ACHN (cell line): Measurements from ENCODE around the gene PDE9A.
"Not testable (repeated sequence)": the region's sequence is repeated elsewhere in the genome, so short reads cannot be mapped to it uniquely, and the experiment has no call there.

Experiments
- DNase-seq: peaks from one replicate; pipeline ENCODE4 v3.0.0-alpha.2; 2015
- in situ Hi-C: cut with HindIII; loops from 2 replicates; pipeline ENCODE4 v1.10.0; 2017; ENCODE audit warnings: low sequenced_read_pairs, low pct_ligation_motif_present, low pct_unique_long_range_greater_than_20kb

Gene PDE9A

DNA sequence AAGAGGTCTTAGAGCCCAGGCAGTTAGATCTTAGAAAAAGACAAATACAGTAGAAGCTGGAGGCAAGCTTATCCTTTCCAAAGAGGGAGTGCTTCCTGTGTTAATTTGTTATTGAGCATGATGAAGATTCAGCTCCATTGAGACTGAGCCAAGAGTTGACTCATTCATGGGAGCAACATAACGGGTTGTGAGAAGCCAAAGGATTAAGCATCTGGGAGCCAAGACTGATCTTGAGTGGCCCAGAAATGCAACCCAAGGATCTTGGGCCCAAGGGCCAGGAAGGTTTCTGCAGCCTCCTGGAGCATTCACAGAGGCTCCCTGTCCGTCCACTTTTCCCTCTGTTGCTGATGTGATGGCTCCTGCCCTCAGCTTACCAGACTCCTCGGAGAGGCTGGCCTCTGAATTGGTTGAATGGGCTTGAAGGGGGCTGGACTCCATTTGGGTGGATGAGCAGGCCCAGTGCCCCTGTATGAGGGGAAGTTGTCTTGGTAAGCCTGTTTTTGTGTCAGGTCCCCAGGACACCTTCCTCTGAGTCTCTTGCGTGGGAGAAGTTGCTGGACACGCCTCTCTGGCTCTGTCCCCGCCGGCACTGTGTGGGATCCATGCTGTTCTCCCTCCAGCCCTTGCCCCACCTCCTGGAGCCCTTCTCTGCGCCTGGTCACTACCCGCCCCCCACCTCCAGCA is 42.4 kb downstream of the PDE9A start:
- DNase-seq = no peak
- in situ Hi-C loops = no loop called here

DNA sequence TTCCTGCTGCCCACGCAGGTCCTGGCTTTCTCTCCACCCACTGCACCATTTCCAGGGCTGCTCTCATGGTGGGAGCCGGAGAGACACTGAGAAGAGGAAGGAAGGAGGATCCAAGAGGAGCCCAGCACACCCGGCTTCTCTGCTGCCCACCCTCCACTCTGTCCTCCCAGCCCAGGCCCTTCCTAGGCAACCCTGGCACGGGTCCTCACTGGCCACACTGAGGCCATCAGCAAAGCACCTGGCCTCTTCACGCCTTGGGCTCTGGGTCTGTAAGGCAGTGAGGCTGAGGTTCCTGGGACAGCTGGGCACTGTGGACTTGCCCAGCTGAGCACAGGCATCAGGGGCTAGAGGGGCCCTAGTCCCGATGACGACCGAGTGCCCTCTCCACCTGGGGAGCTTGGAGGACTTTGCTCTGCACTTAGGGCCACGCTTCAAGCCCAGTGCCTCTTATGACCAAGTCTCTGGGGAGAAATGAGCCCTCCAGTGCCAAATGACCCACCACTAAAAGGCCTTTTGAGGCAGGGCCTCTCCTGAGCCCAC is 43.1 kb downstream of the PDE9A start:
- in situ Hi-C loops = no loop called here
- no peak for DNase-seq

DNA sequence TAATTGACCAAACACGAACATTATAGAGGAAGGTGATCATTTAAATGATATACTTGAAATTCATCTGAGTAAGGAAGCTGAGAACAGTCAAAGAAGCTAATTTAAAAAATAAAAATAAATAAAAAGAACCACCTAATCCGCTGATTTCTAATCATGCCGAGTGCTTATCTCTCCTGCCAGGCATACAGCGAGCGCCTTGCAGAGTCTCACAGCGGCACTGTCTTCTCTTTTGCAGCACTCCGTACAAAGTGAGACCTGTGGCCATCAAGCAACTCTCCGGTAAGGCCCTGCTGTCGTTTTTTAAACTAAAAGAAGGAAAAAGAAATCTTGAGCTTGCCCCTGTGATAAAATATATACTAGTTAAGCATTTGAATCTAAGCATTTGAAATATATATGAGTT is 45.3 kb downstream of the PDE9A start:
- in situ Hi-C loops = no loop called here
- no peak for DNase-seq

DNA sequence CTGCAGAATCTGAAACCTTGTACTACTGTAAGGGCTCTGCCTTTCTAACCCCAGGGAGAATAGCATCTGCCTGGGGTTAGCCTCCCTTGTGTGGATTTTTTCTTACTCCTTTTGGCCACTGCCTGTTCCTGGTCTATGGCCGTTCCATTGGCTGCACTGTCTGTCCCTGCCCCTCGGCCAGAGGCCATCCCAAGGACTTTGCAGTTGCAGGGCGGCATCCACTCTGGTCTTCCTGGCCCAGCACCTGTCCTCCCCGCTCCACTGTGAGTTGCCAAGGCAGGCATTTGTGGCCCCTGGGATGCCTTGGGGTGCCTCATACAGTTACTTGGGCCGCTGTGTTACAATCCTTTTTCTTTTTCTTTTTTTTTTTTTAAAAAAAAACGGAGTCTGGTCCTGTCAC is 45.8 kb downstream of the PDE9A start:
- DNase-seq = no peak
- in situ Hi-C loops = no loop called here

DNA sequence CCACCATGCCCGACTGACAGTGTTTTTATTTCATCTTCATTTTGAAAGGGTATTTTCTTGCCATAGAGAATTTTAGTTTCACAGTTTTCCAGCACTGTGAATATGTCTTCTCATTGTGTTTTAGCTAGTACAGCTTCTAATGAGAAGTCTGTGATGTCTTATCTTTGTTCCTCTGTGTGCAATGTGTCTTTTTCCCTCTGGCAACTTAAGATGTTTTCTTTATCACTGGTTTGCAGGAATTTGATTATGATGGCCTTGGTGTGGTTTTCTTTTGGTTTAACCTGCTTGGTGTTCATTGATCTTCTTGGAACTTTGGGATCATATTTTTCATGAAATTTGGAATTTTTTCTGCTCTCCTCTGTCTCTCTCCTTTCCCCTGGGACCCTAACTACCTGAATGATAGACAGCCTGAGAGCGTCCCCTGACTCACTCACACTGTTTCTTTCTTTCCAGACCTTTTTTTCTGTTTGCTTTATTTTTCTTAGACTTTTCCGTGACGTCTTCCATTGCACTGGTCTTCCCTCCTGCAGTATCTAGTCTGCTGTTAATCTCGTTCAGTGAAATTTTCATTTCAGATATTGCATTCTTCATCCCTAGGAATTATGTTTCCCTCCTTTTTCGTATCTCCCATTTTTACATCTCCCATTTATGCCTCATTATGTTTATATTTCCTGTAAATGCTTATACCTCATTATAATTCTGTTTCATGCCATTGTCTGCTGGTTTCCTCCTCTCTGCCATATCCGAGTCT is 48.5 kb downstream of the PDE9A start:
- in situ Hi-C loops = no loop called here
- DNase-seq = no peak

DNA sequence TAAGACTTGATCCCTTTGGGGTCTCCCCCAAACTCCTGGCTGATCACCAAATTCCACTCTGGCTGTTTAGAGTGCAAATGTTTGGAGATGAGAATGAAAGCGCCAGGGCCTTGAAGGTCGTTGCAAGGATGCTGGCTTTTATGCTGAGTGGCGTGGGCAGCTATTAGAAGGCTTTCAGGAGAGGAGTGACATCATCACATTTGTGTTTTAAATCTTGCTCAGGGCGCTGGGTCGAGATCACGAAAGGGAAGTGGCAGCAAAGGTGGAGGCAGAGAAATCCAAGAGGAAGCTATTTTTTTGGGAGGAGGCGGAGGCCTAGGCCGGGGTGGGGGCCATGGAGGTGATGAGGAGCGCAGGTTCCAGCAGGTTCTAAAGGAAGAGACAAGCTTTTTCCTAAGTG is 49.3 kb downstream of the PDE9A start:
- in situ Hi-C loops = no loop called here
- no peak for DNase-seq

DNA sequence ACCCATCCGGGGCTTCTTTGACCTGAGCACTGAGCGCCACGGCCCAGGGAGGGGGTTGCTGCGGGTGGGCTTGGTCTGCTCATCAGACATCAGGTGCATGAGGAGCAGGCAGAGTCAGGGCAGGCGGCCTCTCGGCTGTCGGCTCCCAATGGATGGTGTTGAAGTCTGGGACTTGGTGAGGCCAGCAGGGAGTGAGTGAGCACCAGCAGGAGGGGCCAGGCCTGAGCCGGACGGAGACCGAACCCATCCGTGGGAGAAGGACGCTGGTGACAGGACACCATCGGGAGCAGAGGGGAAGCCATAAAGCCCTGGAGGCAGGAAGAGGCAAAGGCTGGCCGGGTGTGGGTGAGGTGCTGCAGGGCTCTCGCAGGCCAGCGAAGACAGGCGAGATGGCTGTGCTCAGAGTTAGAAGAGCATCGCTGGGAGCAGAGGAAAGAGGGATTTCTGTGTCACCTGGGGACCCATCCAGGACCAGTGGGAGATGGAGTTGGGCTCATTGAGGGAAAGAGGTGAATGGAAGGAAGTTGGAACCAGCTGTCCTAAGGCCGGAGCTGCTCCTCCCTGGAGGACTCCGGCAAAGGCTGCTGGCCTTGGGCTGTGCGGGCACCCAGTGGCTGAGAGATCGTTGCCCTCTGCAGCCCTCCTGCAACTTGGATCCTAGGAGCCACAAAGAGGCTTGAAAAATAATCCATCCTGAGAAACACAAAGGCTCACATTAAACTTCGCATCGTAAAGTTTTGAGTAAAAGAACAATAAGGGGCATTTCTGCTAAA is 49.9 kb downstream of the PDE9A start:
- in situ Hi-C loops = no loop called here

DNA sequence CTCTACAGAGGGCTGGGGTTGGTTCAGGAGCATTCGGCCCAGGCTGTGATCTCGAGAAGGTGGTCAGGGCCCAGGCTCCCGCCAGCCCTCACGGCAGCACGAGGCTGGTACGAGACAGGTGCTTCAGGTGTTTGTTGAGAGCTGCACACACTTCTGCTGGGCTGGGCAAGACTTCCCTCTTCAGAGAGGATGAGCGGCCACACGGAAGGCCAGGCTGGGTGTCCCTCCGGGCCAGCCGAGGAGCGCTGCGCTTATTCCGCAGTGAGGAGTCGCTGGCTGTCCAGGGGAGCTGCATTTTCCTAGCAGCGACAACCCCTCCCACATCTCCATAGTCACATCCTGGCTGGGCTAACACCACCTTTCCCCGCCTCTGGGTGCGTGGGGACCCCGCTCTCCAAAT is 50.5 kb downstream of the PDE9A start:
- in situ Hi-C loops = no loop called here
- DNase-seq = no peak

More for the DNA sequence above, 49.9 kb downstream of the PDE9A start:
- no peak for DNase-seq

DNA sequence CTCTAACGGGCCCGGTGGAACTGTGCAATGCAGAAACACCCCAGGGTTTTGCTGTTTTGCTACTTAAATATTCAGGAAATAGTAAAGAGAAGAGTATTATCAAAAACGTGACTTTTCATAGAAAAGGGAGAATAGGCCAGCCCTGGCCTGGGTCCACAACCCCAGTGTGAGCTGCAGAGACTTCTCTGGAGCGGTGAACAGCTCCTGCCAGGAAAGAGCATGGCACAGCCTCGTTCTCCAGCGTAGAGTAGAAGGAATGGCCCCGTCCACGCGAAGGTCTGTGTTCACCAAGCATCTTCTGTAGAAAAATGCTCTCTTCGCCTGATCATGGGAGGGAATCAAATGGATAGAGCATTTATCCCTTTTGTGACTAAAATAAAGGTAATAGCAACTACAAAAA is 51.4 kb downstream of the PDE9A start:
- in situ Hi-C loops = no loop called here
- no peak for DNase-seq

DNA sequence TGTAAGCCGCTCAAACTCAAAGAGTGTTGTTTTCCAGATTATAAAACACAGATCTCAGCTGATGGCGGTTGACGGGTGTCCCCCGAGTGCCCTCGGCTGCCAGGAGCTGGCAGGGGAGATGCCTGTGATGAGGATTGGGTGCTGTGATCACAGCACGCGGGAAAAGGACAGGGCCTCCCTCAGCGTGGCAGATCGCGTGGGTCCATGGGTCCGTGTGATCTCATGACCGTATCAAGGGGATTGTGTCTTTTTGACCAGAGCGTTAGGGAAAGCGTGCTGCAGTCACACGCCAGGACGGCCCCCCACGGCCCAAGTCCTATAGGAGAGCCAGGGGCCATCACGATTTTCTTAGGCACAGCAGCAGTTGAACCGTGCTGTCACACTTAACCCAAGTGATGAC is 51.9 kb downstream of the PDE9A start:
- in situ Hi-C loops = no loop called here
- DNase-seq = no peak

DNA sequence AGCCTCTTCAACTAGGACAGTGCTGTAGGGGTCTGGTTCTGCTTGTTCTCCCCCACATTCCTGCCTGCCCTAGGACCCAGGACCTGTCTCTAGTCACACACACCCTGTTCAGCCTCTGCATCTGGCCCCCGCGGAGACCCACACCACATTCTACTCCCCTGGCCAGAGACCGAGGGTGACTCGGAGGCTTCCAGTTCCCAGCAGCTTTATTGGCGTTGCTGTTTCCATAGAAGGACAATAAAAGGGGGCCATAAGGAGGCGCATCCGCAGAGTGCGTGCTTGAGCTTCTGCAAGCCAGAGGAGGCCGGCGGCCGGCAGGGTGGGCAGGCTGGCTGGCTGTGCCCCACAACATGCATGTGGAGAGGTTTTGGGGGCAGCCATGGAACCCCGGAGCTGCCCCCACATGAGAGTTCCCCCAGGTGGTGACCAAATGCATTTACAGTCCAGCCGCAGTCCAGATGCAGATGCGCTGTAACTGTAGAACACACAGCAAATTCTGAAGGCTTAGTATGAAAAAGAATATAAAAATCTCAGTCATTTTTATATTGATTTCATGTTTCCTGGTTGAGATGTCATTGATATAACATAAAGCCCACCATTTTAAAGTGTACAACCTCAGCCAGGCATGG is 52.4 kb downstream of the PDE9A start:
- no peak for DNase-seq
- in situ Hi-C loops = no loop called here

DNA sequence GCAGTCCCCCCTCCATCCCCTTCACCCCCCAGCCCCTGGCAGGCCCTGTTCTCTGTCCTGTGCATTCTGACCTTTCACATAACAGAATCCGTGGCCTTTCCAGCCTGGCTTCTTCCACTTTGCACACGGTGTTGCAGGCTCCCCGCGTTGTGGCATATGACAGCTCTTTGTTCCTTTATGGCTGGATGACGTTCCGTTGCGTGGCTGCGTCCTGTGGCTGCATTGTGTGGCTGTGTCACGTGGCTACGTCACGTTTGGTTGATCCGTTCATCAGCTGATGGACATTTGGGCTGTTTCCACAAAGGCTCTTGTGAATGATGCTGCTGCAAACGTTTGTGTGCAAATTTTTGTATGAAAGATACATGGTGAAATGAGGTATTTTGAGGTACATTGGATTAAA is 53.3 kb downstream of the PDE9A start:
- DNase-seq = no peak
- in situ Hi-C loops = no loop called here

DNA sequence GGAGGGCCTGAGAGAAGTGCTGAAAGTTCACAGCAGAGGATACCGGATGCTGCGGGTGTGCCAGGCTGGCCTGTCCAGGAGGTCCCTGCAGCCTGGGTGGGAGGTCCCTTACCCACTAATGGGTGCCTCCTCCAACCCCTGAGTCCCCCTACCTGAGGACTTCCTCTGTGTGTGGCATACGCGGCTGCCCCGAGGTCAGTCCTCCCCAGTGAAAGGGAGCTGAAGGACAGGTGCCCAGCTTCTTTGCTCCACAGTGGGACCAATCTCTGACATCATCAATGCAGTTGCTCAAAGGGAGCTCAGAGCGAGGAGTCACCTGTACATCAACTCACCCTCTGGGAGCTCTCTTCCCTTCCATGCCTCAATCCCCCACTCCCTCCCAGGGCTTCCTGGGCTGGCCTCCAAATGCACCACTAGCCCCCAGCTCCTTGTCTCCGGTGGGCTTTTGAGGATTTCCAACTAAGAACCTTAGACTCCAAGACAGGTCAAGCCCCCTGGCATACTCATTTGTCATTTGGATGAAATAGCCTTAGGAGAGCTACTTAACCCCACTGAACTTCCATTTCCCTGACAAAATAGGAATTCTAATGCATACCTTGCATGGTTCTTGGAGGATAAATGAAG is 53.9 kb downstream of the PDE9A start:
- DNase-seq = no peak
- in situ Hi-C loops = no loop called here

DNA sequence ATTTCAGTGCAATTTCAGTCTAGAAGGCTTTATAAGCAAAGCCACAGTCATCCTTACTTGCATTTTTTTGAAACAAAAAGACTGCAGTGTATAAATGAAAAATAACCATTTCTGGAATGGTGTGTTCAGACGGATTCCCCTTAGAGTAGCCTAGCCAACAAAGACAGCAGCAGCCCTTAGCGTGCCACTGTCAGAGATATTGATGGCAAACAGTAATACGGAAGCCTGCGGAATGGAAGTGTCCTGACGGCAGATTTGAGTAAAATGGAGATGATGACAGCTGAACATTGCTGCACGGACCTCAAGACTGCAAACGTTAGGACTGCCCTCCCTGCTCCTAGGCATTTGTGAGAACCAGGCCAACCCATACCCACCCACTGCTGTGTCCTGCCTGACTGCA is 54.7 kb downstream of the PDE9A start:
- in situ Hi-C loops = no loop called here
- DNase-seq = no peak

DNA sequence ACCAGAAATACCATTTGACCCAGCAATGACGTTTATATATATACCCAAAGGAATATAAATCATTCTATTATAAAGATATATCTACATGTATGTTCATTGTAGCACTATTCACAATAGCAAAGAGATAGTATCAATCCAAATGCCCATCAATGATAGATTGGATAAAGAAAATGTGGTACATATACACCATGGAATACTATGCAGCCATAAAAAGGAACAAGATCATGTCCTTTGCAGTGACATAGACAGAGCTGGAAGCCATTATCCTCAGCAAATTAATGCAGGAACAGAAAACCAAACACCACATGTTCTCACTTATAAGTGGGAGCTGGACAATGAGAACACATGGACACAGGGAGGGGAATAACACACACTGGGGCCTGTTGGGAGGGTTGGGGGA is 55.5 kb downstream of the PDE9A start:
- in situ Hi-C loops, DNase-seq: not testable (repeated sequence)

DNA sequence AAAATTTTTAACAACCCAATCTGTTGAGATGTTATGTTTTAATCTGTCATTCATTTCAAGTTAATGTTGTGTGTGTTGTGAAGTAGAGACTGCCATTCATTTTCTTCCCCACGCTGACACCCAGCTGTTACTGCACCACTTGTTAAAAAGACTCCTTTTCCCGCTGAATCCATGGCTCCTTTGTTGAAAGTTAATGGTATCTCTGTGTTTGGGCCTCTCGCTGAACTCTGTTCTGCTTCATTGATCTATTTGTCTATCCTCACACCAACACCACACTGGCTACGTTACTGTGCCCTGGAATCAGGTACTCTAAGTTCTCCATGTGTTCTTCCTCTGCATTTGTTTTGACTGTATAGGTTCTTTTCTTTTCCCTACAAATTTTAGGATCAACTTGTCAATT is 58.2 kb downstream of the PDE9A start:
- in situ Hi-C loops = no loop called here
- no peak for DNase-seq

DNA sequence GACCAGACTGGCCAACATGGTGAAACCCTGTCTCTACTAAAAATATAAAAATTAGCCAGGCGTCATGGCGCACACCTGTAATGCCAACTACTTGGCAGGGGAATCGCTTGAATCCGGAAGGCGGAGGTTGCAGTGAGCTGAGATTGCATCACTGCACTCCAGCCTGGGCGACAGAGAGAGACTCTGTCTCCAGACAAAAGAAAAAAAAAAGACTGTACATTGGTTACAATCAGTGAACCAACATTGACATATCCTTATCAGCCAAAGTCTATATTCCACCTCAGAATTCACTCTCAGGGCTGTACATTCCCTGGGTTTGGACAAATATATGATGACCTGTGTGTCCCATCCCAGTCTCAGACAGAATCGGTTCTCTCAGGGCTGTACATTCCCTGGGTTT is 62.0 kb downstream of the PDE9A start:
- in situ Hi-C loops, DNase-seq: not testable (repeated sequence)

DNA sequence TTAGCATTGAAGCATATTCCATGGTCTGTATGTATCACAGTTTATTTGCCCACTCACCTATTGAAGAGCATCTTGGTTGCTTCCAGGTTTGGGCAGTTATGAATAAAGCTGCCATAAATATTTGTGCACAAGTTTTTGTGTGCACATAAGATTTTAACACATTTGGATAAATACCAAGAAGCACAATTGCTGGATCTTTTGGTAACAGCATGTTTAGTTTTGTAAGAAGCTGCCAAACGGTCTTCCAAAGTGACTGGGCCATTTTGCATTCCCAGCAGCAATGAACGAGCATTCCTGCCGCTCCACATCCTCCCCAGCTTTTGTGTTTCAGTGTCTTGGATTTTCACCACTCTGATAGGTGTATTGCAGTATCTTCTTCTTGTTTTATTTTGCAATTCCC is 62.7 kb downstream of the PDE9A start:
- DNase-seq = no peak
- in situ Hi-C loops = no loop called here
